AG04450 (cell line): ENCODE results near the gene ARHGEF25. TPM values are rescaled to one million over a fixed set of nuclear protein-coding genes. Genes with fewer than 3 reads are reported as not detected.

Source experiments
- CTCF ChIA-PET: fragments of 300-600, 350-600 bp; formaldehyde crosslinking; extraction: SDS; loops from one replicate; lab custom pipeline; 2022; ENCODE audit warnings: antibody characterized with exemption, inconsistent platforms; lab: Charles Lee
- POLR2A ChIA-PET: fragments of 350-600 bp; formaldehyde crosslinking; extraction: SDS; loops from one replicate; lab custom pipeline; 2021; ENCODE audit warnings: antibody characterized with exemption, inconsistent platforms; lab: Yijun Ruan, JAX
- DNase-seq: peaks from one replicate; pipeline ENCODE4 v3.0.0-alpha.2; 2011; ENCODE audit warnings: low read depth, low spot score
- H3K27ac ChIP-seq: one replicate; pipeline ENCODE4 v1.5.1; 2012; ENCODE audit warnings: low read depth, low read length, control low read depth
- H3K27me3 ChIP-seq: one replicate; pipeline ENCODE4 v1.6.0; 2012; ENCODE audit warnings: low read length; ENCODE audit not compliant: control insufficient read depth, insufficient read depth
- H3K4me3 ChIP-seq: 2 replicates; pipeline ENCODE4 v1.5.1; 2011; ENCODE audit warnings: mild to moderate bottlenecking, low read depth, low read length, control low read depth
- H3K9me3 ChIP-seq: 2 replicates; pipeline ENCODE4 v1.5.1; 2012; ENCODE audit warnings: low read length; ENCODE audit not compliant: control insufficient read depth, insufficient read depth
- polyA plus RNA-seq: library from polyadenylated mRNA; depleted of rRNA; stranded (reverse); fragments of >200 nt; gene quantifications from 2 replicates; pipeline ENCODE4 v1.2.3, GENCODE V29; 2011
- TF ChIP-seq, protein P1 (sequence below): IDR thresholded peaks from 2 replicates; pipeline ENCODE4 v1.5.1; 2011; ENCODE audit warnings: low read depth, low read length, control low read depth, inconsistent platforms

Gene ARHGEF25
- polyA plus RNA-seq, 1 experiment, result 23.4 TPM

DNA sequence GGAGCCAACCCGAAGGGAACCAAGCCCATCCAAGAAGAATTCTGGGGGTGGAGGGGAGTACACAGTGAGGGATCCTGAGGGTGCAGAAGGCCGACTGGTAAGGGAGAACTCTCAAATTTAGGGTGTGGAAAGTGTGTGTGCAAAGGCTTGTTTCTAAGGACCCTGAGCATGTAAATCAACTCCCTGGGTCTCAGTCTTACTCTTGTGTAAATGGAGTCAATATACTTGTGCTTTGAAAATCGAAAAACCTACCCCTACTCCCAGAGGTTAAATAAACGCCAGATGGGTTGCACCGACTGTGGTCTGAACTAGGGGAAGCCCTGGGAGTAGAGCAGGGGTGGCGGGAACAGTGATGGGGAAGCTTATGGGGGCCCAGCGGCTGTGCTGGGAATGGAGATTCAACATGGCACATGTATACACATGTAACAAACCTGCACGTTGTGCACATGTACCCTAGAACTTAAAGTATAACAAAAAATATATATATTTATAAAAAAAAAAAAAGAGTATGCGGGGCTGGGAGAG lies 15.7 kb downstream of the ARHGEF25 start:
- CTCF ChIA-PET, result no interaction called here
- POLR2A ChIA-PET, result no interaction called here
- no peak overlapping the region for H3K27ac ChIP-seq

DNA sequence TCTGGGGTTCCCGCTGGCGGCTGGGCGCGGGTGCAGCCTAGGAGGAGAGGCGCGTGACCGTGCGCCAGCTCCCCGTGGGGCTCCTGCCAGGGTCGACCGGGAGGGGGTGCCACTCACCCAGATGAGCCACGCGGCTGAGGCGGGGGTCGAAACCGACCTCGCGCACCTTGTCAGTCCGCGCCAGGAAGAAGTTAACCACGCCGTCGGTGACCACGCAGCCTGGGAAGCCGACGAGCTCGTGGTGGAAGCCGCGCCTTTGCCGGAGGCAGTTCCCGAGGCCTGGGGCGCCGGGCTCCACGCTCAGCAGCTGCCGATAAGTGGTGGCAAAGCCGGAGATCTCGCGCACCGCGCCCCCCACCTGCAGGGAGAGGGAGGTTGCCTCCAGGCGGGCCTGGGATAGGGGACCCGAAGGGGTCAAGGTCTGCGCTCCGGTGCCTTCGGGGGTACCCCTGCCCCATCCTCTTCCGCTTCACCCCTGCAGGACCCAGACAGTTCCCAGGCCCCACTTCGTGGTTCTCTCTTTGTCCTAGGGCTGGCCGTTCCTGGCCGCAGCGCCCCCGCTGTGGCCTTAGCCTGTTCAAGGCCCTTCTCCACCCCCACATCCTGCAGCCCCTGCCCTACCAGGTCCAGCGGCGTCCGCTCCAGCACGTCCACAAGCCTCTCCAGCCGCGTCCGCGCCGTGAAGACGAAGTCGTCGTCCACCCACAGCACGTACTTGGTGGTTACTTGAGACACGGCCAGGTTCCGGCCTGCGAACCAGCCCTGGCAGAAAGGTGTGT lies 16.5 kb downstream of the ARHGEF25 start:
- Histone ChIP-seq H3K9me3 (peaks cover 4% of the 10 kb centered on the region; the same call in 1 of the 2 replicates), H3K27me3 (peaks cover 67% of the 10 kb centered on the region), H3K4me3 (no peak overlapping the region), H3K27ac (no peak overlapping the region)
- POLR2A ChIA-PET, result no interaction called here
- TF ChIP-seq, protein P1, sequence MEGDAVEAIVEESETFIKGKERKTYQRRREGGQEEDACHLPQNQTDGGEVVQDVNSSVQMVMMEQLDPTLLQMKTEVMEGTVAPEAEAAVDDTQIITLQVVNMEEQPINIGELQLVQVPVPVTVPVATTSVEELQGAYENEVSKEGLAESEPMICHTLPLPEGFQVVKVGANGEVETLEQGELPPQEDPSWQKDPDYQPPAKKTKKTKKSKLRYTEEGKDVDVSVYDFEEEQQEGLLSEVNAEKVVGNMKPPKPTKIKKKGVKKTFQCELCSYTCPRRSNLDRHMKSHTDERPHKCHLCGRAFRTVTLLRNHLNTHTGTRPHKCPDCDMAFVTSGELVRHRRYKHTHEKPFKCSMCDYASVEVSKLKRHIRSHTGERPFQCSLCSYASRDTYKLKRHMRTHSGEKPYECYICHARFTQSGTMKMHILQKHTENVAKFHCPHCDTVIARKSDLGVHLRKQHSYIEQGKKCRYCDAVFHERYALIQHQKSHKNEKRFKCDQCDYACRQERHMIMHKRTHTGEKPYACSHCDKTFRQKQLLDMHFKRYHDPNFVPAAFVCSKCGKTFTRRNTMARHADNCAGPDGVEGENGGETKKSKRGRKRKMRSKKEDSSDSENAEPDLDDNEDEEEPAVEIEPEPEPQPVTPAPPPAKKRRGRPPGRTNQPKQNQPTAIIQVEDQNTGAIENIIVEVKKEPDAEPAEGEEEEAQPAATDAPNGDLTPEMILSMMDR, result no peak
- CTCF ChIA-PET, result interaction anchor here (1.0 kb wide), 1 partner anchor 44 kb away, joined by 4 read pairs; no protein-coding TSS in a partner anchor
- DNase-seq, result no peak

More for the DNA sequence above, 15.7 kb downstream of the ARHGEF25 start:
- Histone ChIP-seq H3K9me3 (peaks cover 4% of the 10 kb centered on the region; the same call in 1 of the 2 replicates), H3K4me3 (no peak overlapping the region), H3K27me3 (peaks cover 61% of the 10 kb centered on the region)
- DNase-seq, result no peak
- TF ChIP-seq, protein P1, result no peak

DNA sequence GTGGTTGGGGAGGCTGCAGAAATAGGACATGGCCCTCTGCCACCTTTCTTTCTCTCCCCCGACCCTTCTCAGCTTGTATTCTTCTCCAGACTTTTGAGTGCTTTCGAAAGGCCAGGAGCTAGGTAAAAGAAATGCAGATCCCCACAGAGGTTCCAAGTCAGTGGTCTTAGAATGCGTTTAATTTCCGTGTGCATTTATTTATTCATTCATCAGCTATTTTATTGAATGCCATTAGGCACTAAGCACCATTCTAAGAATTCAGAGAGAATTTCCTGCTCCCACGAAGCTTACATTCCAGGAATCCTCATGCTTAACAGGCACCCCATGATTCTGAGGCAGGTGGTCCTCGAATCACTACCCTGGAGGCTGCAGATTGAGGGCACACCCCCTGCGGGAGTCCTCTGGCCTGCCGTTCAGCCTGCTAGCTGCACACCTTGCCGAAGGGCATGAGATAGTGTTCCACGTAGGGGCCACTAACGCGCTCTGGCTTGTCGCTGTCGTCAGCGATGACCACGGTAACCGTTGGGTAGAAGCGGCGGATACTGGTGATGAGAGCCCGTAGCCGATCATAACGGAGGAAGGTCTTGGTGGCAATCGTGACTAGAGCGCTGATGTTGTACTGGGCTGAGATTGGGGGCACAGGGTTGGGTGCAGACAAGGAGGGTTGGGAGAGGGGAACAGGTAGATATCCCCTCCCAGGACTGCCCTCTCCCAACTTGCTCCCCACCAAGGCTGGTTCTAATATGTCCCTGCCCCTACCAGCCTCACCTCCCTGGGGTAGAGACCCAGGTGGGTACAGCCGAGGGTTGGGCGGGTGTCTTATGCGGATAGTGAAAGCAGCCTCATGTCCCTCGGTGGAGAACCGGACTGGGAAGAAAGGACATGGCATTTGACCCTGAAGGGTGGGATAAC lies 17.3 kb downstream of the ARHGEF25 start:
- Histone ChIP-seq H3K4me3 (no peak overlapping the region), H3K9me3 (peaks cover 4% of the 10 kb centered on the region; the same call in 1 of the 2 replicates), H3K27me3 (peaks cover 61% of the 10 kb centered on the region), H3K27ac (no peak overlapping the region)
- CTCF ChIA-PET, result interaction anchor here (1.0 kb wide), 1 partner anchor 45 kb away, joined by 4 read pairs; no protein-coding TSS in a partner anchor
- TF ChIP-seq, protein P1, result no peak
- no peak for DNase-seq
- POLR2A ChIA-PET, result no interaction called here

DNA sequence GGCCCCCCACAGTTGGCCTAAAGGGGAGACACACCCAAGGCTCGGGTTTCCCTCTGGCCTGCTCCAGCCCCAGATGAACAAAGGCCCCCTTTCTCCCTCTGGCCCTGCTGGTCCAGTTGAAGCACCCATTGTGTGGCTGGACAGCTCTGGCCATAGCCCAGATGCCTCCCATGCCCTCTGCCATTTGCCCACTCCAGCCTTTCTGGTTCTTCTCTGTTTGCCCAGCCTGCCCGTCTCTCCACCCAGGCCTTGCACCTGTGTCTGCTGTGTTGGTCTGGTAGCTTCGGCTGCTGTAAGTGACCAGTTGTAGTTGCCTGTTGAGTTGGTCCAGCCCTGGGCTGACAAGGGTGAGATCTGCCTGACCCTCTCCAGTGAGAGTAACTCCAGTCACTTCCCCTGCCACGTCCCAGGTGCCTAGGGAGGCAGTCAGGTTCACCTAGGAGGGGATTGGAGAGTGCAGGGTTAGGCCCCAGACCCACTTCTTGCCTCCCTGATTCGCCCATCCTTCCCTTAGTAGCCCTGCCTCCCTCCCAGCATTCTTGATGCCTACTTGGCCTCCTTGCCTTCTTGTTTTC lies 18.7 kb downstream of the ARHGEF25 start:
- no peak for DNase-seq
- CTCF ChIA-PET, result interaction anchor here (1.1 to 1.7 kb wide), 2 partner anchors 10 to 46 kb away, joined by 3 to 4 read pairs; no protein-coding TSS in a partner anchor
- H3K27ac ChIP-seq, result no peak overlapping the region
- H3K9me3 ChIP-seq, result peaks cover 4% of the 10 kb centered on the region; the same call in 1 of the 2 replicates
- POLR2A ChIA-PET, result interaction anchor here (1.0 kb wide), 1 partner anchor 9 kb away, joined by 3 read pairs; no protein-coding TSS in a partner anchor
- H3K27me3 ChIP-seq, result peaks cover 57% of the 10 kb centered on the region
- no peak overlapping the region for H3K4me3 ChIP-seq
- TF ChIP-seq, protein P1, result no peak
